ENCODE measurements around the gene C1S.

The C1S gene

GRCh38 chr12:7064516-7064915 is 4.0 kb downstream of the C1S start (continued):
- TF ChIP-seq KLF8 (tag by site-specific recombination; IDR thresholded peaks at IDR 0.05): no peak
- TF ChIP-seq ZBTB21 (tag by site-specific recombination; IDR thresholded peaks at IDR 0.05): no peak
- no peak for TF ChIP-seq ZBTB10 (tag by site-specific recombination; IDR thresholded peaks at IDR 0.05)
- TF ChIP-seq HOXC10 (CRISPR knock-in tag; IDR thresholded peaks at IDR 0.05): no peak
- TF ChIP-seq GLI2 (tag by site-specific recombination; IDR thresholded peaks at IDR 0.05; ENCODE audit: borderline replicate concordance, low read depth): no peak
- TF ChIP-seq SP3 (tag by site-specific recombination; IDR thresholded peaks at IDR 0.05): no peak
- no peak for TF ChIP-seq ZNF132 (tag by site-specific recombination; IDR thresholded peaks at IDR 0.05; ENCODE audit: borderline replicate concordance)
- TF ChIP-seq ZSCAN16 (tag by site-specific recombination; IDR thresholded peaks at IDR 0.05): no peak
- no peak for TF ChIP-seq ZNF548 (tag by site-specific recombination; IDR thresholded peaks at IDR 0.05)
- TF ChIP-seq ZEB2 (tag by site-specific recombination; IDR thresholded peaks at IDR 0.05): no peak
- no peak for TF ChIP-seq TCF7L2 (IDR thresholded peaks at IDR 0.05; ENCODE audit: borderline replicate concordance, low read depth, low read length)

GRCh38 chr12:7065073-7065623 is 4.6 kb downstream of the C1S start:
- ChIA-PET CTCF (interaction anchor here (0.7 kb wide), 1 partner anchor 104 kb away, joined by 3 read pairs; no protein-coding TSS in a partner anchor), POLR2A (no interaction called here)

More at GRCh38 chr12:7065073-7065623, 4.6 kb downstream of the C1S start:
- TF ChIP-seq ZNF830 (tag by site-specific recombination; IDR thresholded peaks at IDR 0.05; ENCODE audit: low read depth) (no peak), BCL6B (tag by site-specific recombination; IDR thresholded peaks at IDR 0.05) (no peak), ZNF23 (tag by site-specific recombination; IDR thresholded peaks at IDR 0.05; ENCODE audit: borderline replicate concordance) (no peak), GLI4 (tag by site-specific recombination; IDR thresholded peaks at IDR 0.05) (no peak), MYNN (tag by site-specific recombination; IDR thresholded peaks at IDR 0.05; ENCODE audit: borderline replicate concordance) (no peak), ZNF449 (tag by site-specific recombination; IDR thresholded peaks at IDR 0.05) (no peak), ZSCAN4 (tag by site-specific recombination; IDR thresholded peaks at IDR 0.05) (no peak), ZSCAN30 (tag by site-specific recombination; IDR thresholded peaks at IDR 0.05) (no peak), ZNF792 (tag by site-specific recombination; IDR thresholded peaks at IDR 0.05) (no peak)
- no peaks in the 10 kb centered on the region for H3K36me3 ChIP-seq (ENCODE audit: control insufficient read depth in 2 of 2, insufficient read depth in 1 of 2, low read length in 2 of 2)
- H3K4me1 ChIP-seq (ENCODE audit: control insufficient read depth, insufficient read depth, low read length): no peaks in the 10 kb centered on the region
- H3K4me3 ChIP-seq (ENCODE audit: low read depth, low read length): no peak overlapping the region
- no peaks in the 10 kb centered on the region for H3K9me3 ChIP-seq (ENCODE audit: control insufficient read depth, insufficient read depth, low read depth, low read length)
- no peak overlapping the region for H3K27ac ChIP-seq (ENCODE audit: extremely low read depth, low read depth, low read length)

Measured in HEK293 (cell line).